ENCODE results near the gene STPG2. TPM values are rescaled to one million over a fixed set of nuclear protein-coding genes. Genes with fewer than 3 reads are reported as not detected.

Gene STPG2
- total RNA-seq, 1 experiment from 2014 or later: not detected

GRCh38 chr4:97605932-97606331 is 537.3 kb downstream of the STPG2 start:
- Histone ChIP-seq H3K9me3 (ENCODE audit: control insufficient read depth, insufficient read depth, low read depth, low read length) (no peaks in the 10 kb centered on the region), H3K27ac (ENCODE audit: low read length) (no peak overlapping the region), H3K27me3 (ENCODE audit: control insufficient read depth, insufficient read depth, low read length) (no peaks in the 10 kb centered on the region), H3K36me3 (ENCODE audit: control insufficient read depth, insufficient read depth, low read length) (no peaks in the 10 kb centered on the region), H3K4me3 (ENCODE audit: low read depth in 2 of 2, low read length in 2 of 2) (no peak overlapping the region), H3K4me1 (ENCODE audit: control insufficient read depth, insufficient read depth, low read length) (no peaks in the 10 kb centered on the region)
- in situ Hi-C loops (cut with HindIII; ENCODE audit: low pct_unique_long_range_greater_than_20kb, low sequenced_read_pairs) (no loop called here), intact Hi-C loops (cut with micrococcal nuclease; ENCODE audit: unreplicated experiment) (no loop called here)
- DNase-seq (ENCODE audit: low read depth, low spot score) (no peak), ATAC-seq (no peak)
- no TSS peak for BruUV-seq (replicated peaks)
- no peak for TF ChIP-seq SIN3A (IDR thresholded peaks at IDR 0.05; ENCODE audit: borderline replicate concordance, insufficient read depth, low read depth, low read length)
- no peak for TF ChIP-seq TCF7L2 (IDR thresholded peaks at IDR 0.05; ENCODE audit: low read depth, low read length)
- TF ChIP-seq REST (IDR thresholded peaks at IDR 0.05; ENCODE audit: insufficient read depth in 1 of 2, low read depth in 2 of 2, low read length in 1 of 2): no peak
- TF ChIP-seq POLR2AphosphoS5 (IDR thresholded peaks at IDR 0.05; ENCODE audit: low read depth, low read length): no peak
- no peak for TF ChIP-seq CTCF (IDR thresholded peaks at IDR 0.05)
- POLR2A ChIA-PET: no interaction called here
- CTCF ChIA-PET: no interaction called here

GRCh38 chr4:97593248-97593647 is 550.0 kb downstream of the STPG2 start:
- intact Hi-C loops (cut with micrococcal nuclease; ENCODE audit: unreplicated experiment) (no loop called here), in situ Hi-C loops (cut with HindIII; ENCODE audit: low pct_unique_long_range_greater_than_20kb, low sequenced_read_pairs) (no loop called here)
- no peaks in the 10 kb centered on the region for H3K27me3 ChIP-seq (ENCODE audit: control insufficient read depth, insufficient read depth, low read length)
- POLR2A ChIA-PET: no interaction called here
- H3K4me1 ChIP-seq (ENCODE audit: control insufficient read depth, insufficient read depth, low read length): no peaks in the 10 kb centered on the region
- H3K27ac ChIP-seq (ENCODE audit: low read length): no peak overlapping the region
- no peak for DNase-seq (ENCODE audit: low read depth, low spot score)
- no peaks in the 10 kb centered on the region for H3K36me3 ChIP-seq (ENCODE audit: control insufficient read depth, insufficient read depth, low read length)
- no peak overlapping the region for H3K4me3 ChIP-seq (ENCODE audit: low read depth in 2 of 2, low read length in 2 of 2)
- no peak for ATAC-seq
- CTCF ChIA-PET: no interaction called here
- no peaks in the 10 kb centered on the region for H3K9me3 ChIP-seq (ENCODE audit: control insufficient read depth, insufficient read depth, low read depth, low read length)
- BruUV-seq (replicated peaks): no TSS peak
- TF ChIP-seq CTCF (IDR thresholded peaks at IDR 0.05) (no peak), SIN3A (IDR thresholded peaks at IDR 0.05; ENCODE audit: borderline replicate concordance, insufficient read depth, low read depth, low read length) (no peak), REST (IDR thresholded peaks at IDR 0.05; ENCODE audit: insufficient read depth in 1 of 2, low read depth in 2 of 2, low read length in 1 of 2) (no peak), POLR2AphosphoS5 (IDR thresholded peaks at IDR 0.05; ENCODE audit: low read depth, low read length) (no peak), TCF7L2 (IDR thresholded peaks at IDR 0.05; ENCODE audit: low read depth, low read length) (no peak)

Data from Panc1 (cell line).